GM18909 (cell line): Measurements from ENCODE around the gene SMTNL2.
"Not testable (repeated sequence)": the region's sequence is repeated elsewhere in the genome, so short reads cannot be mapped to it uniquely, and the experiment has no call there.

Source experiments
- ATAC-seq: cut with Tn5 transposase; IDR thresholded peaks from one replicate; pipeline ENCODE4 v1.9.1; 2021; ENCODE audit warnings: mild to moderate bottlenecking; ENCODE audit not compliant: unreplicated experiment, poor library complexity

The SMTNL2 gene

DNA sequence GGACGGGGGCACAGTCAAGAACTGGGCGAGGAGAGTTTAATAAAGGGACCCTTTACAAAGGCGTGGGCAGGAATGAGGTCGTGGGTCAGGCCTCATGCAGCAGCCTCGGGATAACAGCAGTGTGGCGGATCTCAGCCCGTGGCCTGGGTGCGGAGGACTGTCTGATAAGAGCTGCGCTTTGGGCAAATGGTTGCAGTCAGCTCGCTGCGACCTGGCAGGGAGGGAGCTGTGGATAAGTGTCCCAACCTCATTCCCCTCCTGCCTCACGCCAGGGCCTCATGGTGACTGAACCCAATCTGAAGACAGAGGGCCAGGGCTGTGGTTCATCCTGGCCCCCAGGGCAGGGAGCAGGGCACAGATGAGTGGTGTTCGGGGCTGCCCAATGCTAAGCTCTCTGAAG is 13.6 kb downstream of the SMTNL2 start:
- no peak for ATAC-seq

DNA sequence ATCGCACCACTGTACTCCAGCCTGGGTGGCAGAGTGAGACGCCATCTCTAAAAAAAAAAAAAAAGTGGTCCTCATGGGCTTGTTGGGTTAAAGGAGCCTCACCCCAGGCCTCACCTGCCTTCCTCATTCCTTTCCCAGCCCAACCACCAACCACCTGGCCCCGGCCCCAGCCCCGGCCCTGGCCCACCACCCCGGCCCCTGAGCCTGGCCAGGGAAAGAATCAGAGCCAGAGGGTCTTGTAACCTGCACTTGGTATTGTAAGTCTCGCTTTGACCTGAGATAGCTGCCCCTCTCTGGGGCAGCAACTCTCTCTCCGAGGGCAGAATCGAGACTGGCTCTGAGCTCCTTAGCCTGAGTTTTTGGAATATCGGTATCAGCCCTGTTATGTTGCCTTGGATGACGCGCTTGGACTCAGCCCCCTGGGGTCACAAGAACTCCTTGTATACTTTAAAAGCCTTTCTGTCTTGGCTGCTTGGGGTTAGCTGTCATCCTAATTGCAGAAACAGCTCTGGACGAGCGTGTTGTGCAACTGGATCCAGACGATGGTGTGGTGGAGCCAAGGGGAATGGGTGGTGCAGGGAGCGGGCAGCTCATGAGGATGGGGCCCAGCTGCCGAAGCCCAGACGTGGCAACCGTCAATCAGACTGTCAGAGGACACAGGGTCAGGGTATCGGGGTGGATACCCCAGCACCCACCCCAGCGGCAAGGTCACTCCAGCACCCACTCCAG is 14.6 kb downstream of the SMTNL2 start:
- no peak for ATAC-seq

DNA sequence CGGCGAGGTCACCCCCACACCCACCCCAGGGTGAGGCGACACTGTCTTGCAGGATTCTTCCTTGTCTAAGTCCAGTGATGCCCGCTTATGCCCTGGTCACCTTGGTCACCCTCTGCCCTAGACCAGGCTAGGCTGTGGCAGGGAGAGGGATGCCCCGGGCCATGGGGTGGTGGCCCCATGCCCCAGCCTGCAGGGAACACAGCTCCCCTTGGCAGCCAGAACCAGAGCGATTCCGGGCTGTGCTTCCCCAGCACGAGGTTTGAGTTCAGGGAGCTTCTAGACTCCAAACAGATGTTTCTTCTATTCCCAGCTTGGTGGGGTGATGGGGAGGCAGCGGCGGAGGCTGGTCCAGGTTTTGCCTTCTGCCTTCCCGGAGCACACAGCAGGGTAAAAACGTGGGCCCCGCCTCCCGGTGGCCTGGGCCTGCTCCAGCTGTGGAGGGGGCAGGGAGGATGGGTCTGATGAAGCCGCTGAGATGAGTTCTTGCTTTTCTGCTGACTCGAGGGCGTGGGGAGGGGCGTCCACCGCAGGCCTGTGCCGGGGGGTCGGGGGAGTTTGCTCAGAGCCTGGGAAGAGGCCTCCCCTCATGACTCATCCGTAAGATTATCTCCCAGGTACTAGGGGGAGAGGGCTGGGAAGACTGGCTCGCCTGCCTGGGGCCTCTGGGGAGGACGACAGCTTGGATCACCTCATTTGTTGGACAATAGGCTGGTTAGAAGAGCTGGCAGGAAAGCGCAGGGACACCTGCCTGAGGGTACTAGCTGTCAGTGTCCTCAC is 15.4 kb downstream of the SMTNL2 start:
- ATAC-seq = no peak

DNA sequence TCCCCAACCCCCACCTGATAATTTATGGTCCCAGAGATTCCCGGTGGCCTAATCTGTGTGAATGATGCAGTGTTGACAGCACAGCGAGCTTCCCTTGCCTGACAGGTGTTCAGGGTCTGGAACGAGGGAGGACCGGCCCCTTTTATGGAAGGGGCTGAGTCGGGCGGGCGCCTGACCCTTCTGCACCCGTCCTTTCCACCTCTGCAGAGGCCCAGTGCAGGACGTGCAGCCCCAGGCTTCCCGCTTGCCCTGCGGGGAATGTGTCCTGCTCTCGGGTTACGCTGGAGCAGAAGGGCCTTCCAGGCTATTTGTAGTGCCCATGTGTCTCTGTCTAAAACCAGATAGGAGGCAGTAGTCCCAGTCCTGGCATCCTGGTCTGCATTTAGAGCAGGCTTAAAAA is 16.2 kb downstream of the SMTNL2 start:
- no peak for ATAC-seq

DNA sequence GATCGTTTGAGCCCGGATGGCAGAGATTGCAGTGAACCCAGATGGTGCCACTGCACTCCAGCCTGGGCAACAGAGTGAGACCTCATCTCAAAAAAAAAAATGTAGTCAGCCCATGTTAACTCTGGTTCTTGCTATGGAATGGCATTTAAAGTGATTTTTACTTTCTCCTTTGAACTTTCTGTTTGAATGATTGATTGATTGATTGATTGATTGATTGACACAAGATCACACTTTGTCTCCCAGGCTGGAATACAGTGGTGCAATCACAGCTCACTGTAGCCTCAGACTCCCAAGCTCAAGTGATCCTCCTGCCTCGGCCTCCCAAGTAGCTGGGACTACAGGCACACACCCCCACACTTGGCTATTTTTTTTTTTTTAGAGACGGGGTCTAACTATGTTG is 17.0 kb downstream of the SMTNL2 start:
- ATAC-seq = no peak

DNA sequence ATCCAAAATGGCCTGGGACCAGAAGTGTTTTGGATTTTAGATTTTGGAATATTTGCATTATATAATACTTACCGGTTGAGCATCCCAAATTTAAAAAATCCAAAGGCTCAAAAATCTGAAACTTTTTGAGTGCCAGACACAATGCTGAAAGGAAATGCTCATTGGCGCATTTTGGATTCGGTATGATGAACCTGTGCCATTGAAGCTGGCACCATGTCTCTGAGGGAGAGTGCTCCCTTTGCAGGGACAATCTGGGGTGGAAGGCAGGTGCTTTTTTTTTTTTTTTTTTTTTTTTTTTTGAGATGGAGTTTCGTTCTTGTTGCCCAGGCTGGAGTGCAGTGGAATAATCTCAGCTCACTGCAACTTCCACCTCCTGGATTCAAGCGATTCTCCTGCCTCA is 17.7 kb downstream of the SMTNL2 start:
- ATAC-seq = no peak

DNA sequence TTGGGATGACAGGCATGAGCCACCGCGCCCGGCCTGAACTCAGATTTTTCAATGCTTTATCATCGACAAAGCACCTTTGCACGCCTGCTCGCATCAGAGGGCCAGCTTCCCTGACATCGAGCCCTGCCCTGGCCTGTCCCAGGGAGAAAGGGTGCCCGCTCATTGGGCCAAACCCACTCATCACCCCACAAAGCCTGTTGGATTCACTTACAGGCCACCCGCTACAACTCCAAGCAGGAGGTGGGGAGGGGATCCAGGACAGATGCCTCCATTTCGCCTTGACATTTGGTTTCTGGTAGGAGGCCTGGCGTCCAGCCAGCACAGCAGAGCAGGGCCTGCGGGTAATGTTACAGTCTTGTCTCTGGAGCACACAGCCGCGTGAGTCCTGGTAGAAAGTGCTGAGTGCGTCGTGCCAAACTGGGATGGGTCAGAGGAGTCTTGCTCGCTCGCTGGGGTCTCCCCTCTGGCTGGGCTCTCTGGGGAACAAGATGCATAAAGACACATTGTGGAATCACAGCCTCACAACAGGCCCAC is 19.8 kb downstream of the SMTNL2 start:
- ATAC-seq = no peak

DNA sequence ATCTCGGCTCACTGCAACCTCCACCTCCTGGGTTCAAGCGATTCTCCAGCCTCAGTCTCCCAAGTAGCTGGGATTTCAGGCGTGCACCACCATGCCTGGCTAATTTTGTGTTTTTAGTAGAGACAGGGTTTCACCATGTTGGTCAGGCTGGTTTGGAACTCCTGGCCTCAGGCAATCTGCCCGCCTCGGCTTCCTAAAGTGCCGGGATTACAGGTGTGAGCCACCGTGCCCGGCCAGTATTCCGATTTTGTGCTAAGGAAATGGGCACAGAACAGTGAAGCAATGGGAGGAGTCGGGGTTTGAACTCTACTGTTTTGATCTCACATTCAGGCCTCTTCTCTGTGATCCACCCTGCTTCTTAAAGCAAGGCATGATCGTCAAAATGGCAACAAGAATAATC is 20.4 kb downstream of the SMTNL2 start:
- ATAC-seq = not testable (repeated sequence)

DNA sequence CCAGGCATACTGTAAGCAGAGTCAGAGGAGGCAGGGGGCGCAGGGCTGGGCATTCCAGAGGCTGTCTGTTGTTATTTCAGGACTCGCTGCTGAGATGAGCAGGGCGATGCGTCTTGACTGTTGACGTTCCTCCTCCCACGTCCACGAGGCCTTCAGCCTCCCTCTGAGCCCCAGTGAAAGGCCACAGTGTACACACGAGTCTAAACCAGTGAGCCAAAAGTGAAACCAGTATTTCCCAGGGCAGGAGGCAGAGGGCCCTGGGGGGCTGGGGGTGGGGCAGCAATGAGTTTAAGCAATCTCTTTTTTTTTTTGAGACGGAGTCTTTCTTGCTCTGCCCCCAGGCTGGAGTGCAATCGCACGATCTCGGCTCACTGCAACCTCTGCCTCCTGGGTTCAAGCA is 21.5 kb downstream of the SMTNL2 start:
- no peak for ATAC-seq

DNA sequence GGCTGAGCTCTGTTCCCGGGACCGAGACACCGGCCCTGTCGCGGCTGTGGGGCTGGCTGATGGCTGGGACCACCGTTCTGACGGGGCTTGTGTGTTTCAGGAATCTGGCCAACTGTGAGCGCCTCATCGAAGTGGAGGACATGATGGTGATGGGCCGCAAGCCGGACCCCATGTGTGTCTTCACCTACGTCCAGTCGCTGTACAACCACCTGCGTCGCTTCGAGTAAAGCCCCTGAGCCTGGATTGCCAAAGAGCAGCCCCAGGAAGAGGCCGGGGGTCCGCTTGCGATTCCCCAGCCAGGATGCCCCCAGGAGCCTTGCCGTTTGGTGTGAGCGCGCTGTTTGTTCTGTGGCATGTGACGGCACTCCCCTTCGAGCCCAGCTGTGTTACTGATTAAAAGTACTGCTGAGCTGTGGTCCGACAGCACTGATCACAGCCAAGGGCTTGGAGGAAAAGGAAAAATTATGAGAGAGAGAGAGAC is 23.0 kb downstream of the SMTNL2 start:
- ATAC-seq = no peak

DNA sequence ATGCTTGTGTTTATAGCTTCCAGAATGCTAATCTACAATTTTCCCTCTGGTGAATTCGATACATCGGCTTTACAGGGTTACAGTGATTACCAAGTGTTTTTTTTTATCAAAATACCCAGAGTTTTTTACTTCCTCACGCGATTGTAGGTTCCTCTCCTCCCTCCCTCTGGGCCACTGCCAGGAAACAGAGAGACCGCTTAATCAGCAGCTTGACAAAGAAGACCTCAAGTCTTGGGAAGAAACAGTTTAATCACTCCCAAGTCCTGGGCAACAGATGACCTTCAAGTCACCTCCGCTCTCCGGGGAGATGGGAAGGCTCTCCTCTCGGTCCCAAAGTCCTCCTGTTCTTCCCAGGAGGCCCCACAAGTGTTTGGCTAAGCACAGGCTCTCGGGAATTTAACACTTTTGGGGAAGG is 23.5 kb downstream of the SMTNL2 start:
- ATAC-seq = no peak

DNA sequence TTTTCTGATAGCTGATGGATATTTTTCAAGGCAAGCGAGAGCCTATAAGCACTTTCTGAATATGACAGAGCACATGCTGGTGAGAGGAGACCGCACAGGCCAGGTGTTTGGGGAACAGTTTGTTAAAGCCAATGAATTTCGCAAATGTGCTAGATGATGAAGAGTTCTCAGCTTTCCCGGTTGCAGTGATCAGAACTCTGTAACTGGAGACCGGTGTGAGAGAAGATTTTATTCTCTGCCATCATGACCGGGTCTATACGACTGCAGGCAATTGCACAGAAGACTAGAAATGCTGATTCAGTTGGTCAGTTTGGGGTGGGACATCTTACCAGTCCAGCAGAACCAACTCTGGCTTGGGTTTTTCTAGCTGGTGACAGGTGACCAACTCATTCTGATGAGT is 25.4 kb downstream of the SMTNL2 start:
- ATAC-seq = no peak

DNA sequence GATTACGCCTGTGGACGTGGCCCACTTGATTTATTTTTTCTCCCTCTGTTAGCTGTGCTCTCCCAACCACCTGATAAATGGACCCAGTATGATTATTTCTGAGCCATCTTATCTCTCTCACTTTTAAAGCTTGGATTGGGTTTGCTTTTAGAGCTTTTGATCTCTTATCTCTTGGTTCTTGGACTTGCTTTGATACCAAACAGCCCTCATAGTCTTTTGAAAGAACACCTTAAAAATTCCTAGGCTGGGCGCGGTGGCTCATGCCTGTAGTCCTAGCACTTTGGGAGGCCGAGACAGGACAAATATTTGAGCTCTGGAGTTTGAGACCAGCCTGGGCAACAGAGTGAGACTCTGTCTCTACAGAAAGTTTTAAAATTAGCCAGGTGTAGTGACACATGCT is 25.8 kb downstream of the SMTNL2 start:
- ATAC-seq = no peak

DNA sequence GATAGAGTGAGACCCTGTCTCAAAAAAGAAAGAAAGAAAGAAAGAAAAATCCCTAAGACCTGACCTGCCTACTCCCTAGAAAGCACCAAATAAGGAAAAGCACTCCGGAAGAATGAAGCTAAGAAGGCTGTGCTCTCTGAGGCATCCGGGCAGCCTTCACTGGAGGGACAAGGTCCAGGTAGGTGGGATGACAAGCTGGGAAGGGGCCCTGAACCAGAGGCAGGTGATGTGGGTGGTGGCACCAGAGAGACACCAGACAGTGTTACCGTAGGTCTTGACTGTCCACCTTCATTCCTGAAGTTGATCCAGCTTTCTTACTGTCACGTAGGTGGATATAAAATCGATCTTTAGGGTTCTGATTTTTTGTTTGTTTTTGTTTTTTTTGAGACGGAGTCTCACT is 26.3 kb downstream of the SMTNL2 start:
- ATAC-seq = no peak

DNA sequence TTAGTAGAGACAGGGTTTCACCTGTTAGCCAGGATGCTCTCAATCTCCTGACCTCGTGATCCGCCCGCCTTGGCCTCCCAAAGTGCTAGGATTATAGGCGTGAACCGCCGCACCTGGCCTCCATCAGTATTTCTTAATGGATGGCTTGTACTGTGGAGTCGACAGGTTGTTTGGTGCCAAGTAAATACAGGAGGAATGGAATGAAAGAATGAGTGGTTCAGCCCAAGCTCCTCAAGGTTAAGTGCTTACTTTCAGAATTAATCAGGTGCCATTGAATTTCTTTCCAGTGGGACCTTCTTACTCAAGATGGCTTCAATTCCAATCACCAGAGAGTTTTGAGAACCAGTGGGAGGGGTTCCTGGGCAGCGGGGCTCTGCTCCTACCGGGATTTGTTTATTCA is 32.1 kb downstream of the SMTNL2 start:
- ATAC-seq = no peak

DNA sequence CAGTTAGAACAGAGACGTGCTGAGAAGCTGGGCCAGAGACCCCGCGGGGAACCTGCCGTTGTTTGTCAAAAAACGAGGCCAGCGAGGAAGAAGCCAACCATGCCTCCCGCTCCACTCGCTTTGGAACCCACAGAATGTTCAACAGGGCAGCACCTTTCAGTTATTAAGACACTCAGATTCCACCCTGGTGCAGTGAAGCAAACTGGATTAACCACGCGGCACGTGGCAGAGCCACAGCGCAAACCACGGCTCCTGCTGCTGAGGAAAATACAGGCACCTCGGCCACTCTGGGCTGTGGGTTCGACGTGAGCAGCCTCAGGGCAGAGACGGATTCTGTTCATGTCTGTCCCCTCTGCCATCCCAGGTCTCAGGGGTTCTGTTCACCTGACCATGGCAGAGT is 32.8 kb downstream of the SMTNL2 start:
- no peak for ATAC-seq

DNA sequence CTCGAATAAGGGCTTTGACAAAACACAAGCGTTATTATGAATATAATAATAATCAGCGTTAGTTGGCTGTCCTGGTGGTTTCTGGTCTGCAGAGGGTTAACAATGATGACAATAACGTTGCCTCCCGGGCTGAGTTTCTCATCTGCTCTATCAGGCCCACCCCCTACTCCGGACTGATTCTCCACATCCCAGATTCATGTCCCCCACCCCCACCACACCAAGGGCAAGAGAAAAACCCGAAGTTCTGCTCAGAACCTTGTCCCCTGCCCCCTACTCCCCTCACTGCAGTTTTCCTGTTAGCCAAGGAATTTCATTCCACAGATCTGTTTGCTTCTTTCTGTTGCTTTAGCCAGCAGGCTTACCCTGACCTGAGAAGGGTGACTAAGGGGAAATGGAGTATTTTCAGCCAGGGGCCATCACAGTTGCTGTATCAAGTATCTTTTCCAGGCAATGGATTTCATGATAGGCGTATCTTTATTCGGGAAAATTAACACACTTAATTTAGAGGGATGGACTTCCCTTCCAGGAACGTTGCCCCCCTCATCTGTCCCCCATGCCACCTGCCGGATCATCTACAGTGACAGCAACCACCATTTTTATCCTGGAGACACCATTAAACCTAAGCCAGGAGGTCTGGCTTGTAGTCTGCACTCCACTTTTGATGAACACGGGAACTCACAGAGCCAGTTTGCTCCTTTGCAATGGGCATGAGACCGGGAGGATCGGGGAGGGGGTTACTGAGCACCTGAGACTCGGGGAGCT is 33.4 kb downstream of the SMTNL2 start:
- no peak for ATAC-seq

DNA sequence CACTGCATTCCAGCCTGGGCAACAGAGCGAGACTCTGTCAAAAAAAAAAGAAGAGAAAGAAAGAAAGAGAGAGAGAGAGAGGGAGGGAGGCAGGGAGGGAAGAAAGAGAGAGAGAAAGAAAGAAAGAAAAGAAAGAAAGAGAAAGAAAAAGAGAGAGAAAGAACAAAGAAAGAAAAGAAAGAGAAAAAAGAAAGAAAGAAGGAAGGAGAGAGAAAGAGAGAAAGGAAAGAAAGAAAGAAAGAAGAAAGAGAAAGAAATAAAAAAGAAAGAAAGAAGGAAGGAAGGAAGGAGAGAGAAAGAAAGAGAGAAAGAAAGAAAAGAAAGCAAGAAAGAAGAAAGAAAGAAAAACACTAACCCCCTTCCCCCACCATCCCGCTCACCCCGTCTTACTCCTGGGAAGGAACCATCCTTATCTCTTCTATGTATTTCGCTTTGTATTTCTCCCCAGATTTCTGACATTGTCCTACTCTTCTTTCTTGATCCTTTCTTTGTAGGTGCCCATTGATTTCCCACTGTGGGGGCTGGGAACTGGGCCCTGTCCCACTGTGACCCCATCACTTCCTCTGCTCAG is 36.3 kb downstream of the SMTNL2 start:
- no peak for ATAC-seq

DNA sequence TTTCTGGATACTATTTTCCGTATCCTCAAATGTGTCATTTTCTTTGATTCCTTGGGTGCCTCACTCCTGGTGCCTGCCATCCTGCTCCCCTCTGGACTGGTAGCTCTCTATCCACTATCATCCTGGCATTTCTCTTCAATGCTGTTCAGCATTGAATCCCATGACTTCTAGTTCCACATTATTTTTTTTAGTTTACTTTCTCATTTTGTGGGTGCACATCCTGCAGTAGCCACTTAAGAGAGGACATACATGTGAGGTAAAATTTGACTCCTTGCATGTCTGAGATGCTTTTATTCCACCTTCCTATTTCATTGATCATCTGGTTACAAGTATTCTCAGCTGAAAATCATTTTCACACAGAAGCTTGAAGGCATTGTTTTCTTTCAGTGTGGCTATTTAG is 38.0 kb downstream of the SMTNL2 start:
- no peak for ATAC-seq

DNA sequence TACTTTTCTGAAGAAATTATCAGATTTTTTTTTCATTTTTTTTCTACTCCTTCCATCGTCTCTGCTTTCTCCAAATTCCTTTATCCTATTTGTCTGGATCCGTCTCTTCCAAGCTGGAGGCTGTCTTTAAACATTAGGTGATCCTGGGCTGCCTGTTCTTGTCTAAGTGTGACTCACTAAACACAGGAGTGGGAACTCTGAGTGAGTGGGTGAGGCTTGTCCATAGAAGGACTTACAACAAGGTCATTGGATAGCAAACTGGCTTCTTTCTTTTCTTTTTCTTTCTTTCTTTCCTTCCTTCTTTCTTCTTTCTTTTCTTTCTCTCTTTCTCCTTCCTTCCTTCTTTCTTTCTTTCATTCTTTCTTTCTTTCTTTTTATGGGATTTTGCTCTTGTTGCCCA is 38.9 kb downstream of the SMTNL2 start:
- no peak for ATAC-seq
